ENCODE measurements around the gene VWA5A.

DNA sequence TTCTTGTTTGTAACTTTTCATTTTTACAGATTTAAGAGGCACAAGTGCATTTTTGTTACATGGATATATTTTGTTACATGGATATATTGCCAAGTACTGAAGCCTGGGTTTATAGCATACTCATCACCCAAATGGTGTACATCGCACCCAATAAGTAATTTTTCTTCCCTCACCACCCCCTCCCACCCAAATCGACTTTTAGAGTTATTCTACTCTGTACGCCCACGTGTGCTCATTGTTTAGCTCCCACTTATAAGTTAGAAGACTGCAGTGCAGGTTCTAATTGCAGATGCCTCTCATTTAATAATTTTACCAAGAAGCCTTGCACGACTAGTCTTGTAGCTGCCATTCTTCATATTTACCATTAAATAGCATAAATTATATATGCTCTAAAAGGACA is 20.5 kb upstream of the VWA5A start:
- TF ChIP-seq CTCF (IDR thresholded peaks at IDR 0.05) (no peak), POLR2A (IDR thresholded peaks at IDR 0.05) (no peak)

Measured in adrenal gland (tissue), 5 donors.